Cardiac fibroblast (primary cell): ENCODE data around the gene FAM78A.

Experiments used
- DNase-seq, 2 donors: peaks; one replicate each; pipeline versions ENCODE4 v3.0.0 to v3.0.0-alpha.2; 2010; ENCODE audit warnings: low read depth in 2 of 2
- H3K4me3 ChIP-seq, 2 donors: replicated peaks in 1 of 2; 1 replicate in 1 of 2; 2 replicates in 1 of 2; pipeline ENCODE4 v1.5.1; 2011; ENCODE audit warnings: low read depth in 2 of 2, low read length in 2 of 2, mild to moderate bottlenecking in 2 of 2, moderate library complexity in 1 of 2
- TF ChIP-seq, protein P1 (sequence below): IDR thresholded peaks from one replicate; pipeline ENCODE4 v1.5.1; 2011; ENCODE audit warnings: low read depth, mild to moderate bottlenecking, low read length, inconsistent platforms

The FAM78A gene

GRCh38 chr9:131307974-131308373, 31.7 kb upstream of the FAM78A start:
- no peak overlapping the region for H3K4me3 ChIP-seq
- TF ChIP-seq, protein P1, sequence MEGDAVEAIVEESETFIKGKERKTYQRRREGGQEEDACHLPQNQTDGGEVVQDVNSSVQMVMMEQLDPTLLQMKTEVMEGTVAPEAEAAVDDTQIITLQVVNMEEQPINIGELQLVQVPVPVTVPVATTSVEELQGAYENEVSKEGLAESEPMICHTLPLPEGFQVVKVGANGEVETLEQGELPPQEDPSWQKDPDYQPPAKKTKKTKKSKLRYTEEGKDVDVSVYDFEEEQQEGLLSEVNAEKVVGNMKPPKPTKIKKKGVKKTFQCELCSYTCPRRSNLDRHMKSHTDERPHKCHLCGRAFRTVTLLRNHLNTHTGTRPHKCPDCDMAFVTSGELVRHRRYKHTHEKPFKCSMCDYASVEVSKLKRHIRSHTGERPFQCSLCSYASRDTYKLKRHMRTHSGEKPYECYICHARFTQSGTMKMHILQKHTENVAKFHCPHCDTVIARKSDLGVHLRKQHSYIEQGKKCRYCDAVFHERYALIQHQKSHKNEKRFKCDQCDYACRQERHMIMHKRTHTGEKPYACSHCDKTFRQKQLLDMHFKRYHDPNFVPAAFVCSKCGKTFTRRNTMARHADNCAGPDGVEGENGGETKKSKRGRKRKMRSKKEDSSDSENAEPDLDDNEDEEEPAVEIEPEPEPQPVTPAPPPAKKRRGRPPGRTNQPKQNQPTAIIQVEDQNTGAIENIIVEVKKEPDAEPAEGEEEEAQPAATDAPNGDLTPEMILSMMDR, result no peak
- DNase-seq, result no peak

- no peak overlapping the region for H3K4me3 ChIP-seq
- TF ChIP-seq, protein P1, result no peak
- no peak for DNase-seq
These were observed 30.2 kb upstream of the FAM78A start for GRCh38 chr9:131306397-131307004.

GRCh38 chr9:131304676-131305355, 28.5 kb upstream of the FAM78A start:
- DNase-seq, result no peak
- TF ChIP-seq, protein P1, result no peak
- H3K4me3 ChIP-seq, result no peak overlapping the region

DNA sequence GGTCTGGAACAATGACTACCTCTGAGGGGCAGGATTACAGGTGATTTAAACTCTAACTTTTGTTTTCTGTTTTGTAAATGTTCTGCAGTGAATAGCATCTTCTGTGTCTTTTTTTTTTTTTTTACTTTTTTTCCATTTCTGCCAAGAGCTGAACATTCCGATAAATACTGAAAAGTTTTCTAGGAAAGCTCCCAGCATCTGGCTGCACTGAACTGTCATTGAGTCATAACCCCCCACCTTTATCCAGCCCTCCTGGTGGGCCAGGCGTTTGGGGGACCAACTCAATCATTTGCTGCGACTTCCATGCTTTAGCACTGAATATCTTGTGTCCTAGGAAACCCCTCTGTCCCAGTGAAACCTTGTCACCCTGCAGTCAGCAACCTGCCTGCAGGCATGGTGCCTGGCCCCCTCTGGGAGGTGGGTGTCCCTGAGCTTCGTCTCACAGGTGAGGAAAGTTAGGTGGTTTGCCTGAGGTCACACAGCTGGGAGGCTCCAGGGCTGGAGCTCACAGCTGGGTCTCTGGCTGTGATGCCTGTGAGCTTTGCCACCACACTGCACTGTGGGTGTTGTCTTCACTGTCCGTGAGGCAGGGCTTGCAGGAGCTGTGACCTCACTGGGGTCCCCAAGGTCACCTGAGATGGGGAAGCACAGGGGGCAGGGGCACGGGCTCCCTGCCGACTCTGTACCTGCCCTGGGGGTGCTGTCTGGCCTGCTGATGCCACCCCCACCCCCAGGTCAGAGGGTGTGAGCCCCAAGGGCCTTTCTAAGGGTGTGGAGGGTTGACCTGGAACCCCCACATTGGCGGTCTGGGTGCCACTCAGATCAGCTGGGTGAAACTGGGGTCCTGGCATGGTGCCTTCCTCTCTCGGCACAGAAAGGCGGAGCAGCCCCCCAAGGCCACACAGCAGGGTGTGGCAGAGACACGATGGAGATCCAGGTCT, 27.3 kb upstream of the FAM78A start:
- TF ChIP-seq, protein P1, result no peak

DNA sequence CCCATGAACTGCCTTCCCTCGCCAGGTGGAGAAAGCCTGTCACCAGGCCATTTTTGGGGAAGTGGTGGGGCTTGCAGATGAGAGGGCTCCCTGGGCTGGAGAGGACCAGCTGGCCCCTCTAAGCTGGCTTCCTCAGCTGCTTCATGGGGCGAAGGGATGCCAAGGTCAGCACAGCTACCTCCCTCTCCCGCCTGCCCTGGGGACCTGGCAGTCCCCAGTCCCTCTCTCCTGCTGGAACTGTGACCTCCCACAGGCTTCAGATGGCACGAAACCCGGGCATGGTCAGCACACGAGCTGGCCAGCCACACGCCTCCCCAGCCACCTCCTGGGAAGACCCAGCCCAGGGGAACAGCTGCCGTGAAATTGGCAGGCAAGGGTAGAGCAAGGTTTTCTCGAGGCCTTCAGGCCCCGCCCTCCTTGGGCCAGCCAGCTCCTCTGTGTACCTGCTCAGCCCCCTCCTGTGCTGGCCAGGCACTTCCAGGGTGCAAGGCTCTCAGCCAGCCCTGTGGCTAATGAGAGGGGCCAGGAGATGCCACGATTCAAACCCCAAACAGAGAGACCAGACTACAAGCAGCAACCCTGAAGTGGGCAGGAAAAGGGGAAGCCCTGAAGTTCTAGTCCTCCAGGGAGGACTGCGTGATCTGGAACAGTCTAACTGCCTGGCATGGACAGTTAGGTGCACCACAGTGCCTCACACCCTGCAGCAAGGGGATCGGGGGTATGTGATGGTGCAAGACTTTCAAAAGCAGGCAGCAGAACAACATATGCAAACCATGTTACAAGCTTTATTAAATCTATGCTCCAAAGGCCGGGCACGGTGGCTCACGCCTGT, 26.1 kb upstream of the FAM78A start:
- no peak overlapping the region for H3K4me3 ChIP-seq
- TF ChIP-seq, protein P1, result no peak
- no peak for DNase-seq

More for the DNA sequence above, 27.3 kb upstream of the FAM78A start:
- no peak for DNase-seq
- H3K4me3 ChIP-seq, result no peak overlapping the region

DNA sequence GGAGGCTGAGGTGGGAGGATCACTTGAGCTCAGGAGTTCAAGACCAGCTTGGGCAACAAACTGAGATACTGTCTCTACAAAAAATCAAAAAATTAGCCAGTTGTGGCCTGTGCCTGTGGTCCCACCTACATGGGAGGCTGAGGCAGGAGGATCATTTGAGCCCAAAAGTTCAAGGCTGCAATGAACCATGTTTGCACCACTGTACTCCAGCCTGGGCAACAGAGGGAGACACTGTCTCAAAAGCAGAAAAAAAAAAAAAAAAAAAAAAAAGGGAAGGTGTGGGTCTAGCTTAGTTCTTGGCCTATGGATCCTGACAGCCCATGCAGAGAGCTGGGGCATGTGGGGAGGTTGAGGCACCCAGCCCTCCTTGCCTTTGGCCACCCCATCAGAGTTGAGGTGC, 24.1 kb upstream of the FAM78A start:
- DNase-seq, result no peak
- H3K4me3 ChIP-seq, result no peak overlapping the region
- TF ChIP-seq, protein P1, result no peak
